CD14-positive monocyte (primary cell): ENCODE measurements around the gene PRDM11. TPM values are rescaled to one million over a fixed set of nuclear protein-coding genes. Genes with fewer than 3 reads are reported as not detected.

Source experiments
- DNase-seq, 3 donors: peaks; one replicate each; pipeline ENCODE4 v3.0.0-alpha.2; 2011 to 2022
- H2AFZ ChIP-seq: 2 replicates; pipeline ENCODE4 v1.6.0; 2012; ENCODE audit warnings: mild to moderate bottlenecking, low read depth, low read length, inconsistent platforms; ENCODE audit not compliant: insufficient read depth, poor library complexity, severe bottlenecking
- H3K27ac ChIP-seq, 2 donors: 1 replicate in 1 of 2; 2 replicates in 1 of 2; pipeline ENCODE4 v1.5.1; 2012 to 2013; ENCODE audit warnings: low read length in 2 of 2, control low read depth in 1 of 2, inconsistent platforms in 1 of 2, low read depth in 1 of 2, mild to moderate bottlenecking in 1 of 2
- H3K27me3 ChIP-seq, 2 donors: one replicate each; pipeline versions ENCODE4 v1.6.0 to v1.6.1; 2011 to 2013; ENCODE audit warnings: low read length in 2 of 2; ENCODE audit not compliant: control insufficient read depth in 2 of 2, insufficient read depth in 2 of 2
- H3K36me3 ChIP-seq, 2 donors: replicated peaks in 1 of 2; 1 replicate in 1 of 2; 2 replicates in 1 of 2; pipeline versions ENCODE4 v1.5.1 to v1.6.1; 2012 to 2013; ENCODE audit warnings: low read length in 2 of 2, control low read depth in 1 of 2, inconsistent platforms in 1 of 2, mild to moderate bottlenecking in 1 of 2; ENCODE audit not compliant: insufficient read depth in 2 of 2, control insufficient read depth in 1 of 2
- H3K4me1 ChIP-seq, 2 donors: 1 replicate in 1 of 2; 2 replicates in 1 of 2; pipeline versions ENCODE4 v1.5.1 to v1.6.1; 2012 to 2013; ENCODE audit warnings: low read length in 2 of 2, control low read depth in 1 of 2, inconsistent platforms in 1 of 2, mild to moderate bottlenecking in 1 of 2, moderate library complexity in 1 of 2; ENCODE audit not compliant: insufficient read depth in 2 of 2, control insufficient read depth in 1 of 2
- H3K4me2 ChIP-seq: replicated peaks from 2 replicates; pipeline ENCODE3; 2012; ENCODE audit warnings: low read length, moderate library complexity, mild to moderate bottlenecking; ENCODE audit not compliant: poor library complexity, severe bottlenecking; ENCODE audit errors: extremely low read depth
- H3K4me3 ChIP-seq, 3 experiments: fragments of 200-600 bp in 1 of 3; sonication (generic) in 1 of 3; replicated peaks in 1 of 3; 1 replicate in 2 of 3; 2 replicates in 1 of 3; pipeline ENCODE4 v1.5.1; 2011 to 2013; ENCODE audit warnings: low read length in 3 of 3, mild to moderate bottlenecking in 3 of 3, control low read depth in 2 of 3, low read depth in 2 of 3, inconsistent platforms in 1 of 3, moderate library complexity in 1 of 3
- H3K79me2 ChIP-seq: 2 replicates; pipeline ENCODE4 v1.6.0; 2012; ENCODE audit warnings: mild to moderate bottlenecking, control low read depth, inconsistent platforms, low read length, moderate library complexity; ENCODE audit not compliant: insufficient read depth
- H3K9ac ChIP-seq: 2 replicates; pipeline ENCODE4 v1.6.0; 2017; ENCODE audit warnings: low read length, mild to moderate bottlenecking; ENCODE audit not compliant: insufficient read depth, poor library complexity, severe bottlenecking
- H3K9me3 ChIP-seq, 2 donors: replicated peaks in 1 of 2; 1 replicate in 1 of 2; 2 replicates in 1 of 2; pipeline versions ENCODE4 v1.5.1 to v1.6.1; 2012 to 2013; ENCODE audit warnings: low read length in 2 of 2, control low read depth in 1 of 2; ENCODE audit not compliant: control insufficient read depth in 1 of 2, insufficient read depth in 1 of 2
- H4K20me1 ChIP-seq: 2 replicates; pipeline ENCODE4 v1.6.0; 2012; ENCODE audit warnings: mild to moderate bottlenecking, low read length, control low read depth, moderate library complexity; ENCODE audit not compliant: insufficient read depth
- H3K27ac Mint-ChIP-seq, 7 donors: one replicate each; pipeline ENCODE4 v1.8.0; 2020; ENCODE audit warnings: mild to moderate bottlenecking in 7 of 7, mixed read lengths in 7 of 7, moderate library complexity in 6 of 7, inconsistent platforms in 2 of 7
- H3K27me3 Mint-ChIP-seq, 3 donors: one replicate each; pipeline ENCODE4 v1.8.0; 2021 to 2022; ENCODE audit warnings: low read depth in 3 of 3, mild to moderate bottlenecking in 3 of 3, mixed read lengths in 3 of 3, moderate library complexity in 3 of 3, inconsistent platforms in 1 of 3
- H3K36me3 Mint-ChIP-seq, 2 donors: one replicate each; pipeline ENCODE4 v1.8.0; 2020; ENCODE audit warnings: mixed read lengths in 2 of 2, inconsistent platforms in 1 of 2, mild to moderate bottlenecking in 1 of 2
- H3K4me1 Mint-ChIP-seq: one replicate; pipeline ENCODE4 v1.8.0; 2020; ENCODE audit warnings: mild to moderate bottlenecking, mixed read lengths
- H3K4me3 Mint-ChIP-seq, 2 donors: one replicate each; pipeline ENCODE4 v1.8.0; 2020; ENCODE audit warnings: mild to moderate bottlenecking in 2 of 2, mixed read lengths in 2 of 2, moderate library complexity in 1 of 2
- H3K9me3 Mint-ChIP-seq, 7 donors: one replicate each; pipeline ENCODE4 v1.8.0; 2020 to 2022; ENCODE audit warnings: mixed read lengths in 7 of 7, mild to moderate bottlenecking in 6 of 7, moderate library complexity in 6 of 7, inconsistent platforms in 2 of 7
- CTCF ChIP-seq: fragments of 200-600 bp; IDR thresholded peaks from one replicate; pipeline ENCODE4 v1.8.0; 2022; ENCODE audit warnings: antibody characterized with exemption, mild to moderate bottlenecking
- WGBS: methylation state at CpG from one replicate; pipeline ENCODE4 v1.1.5; 2013; ENCODE audit warnings: missing lambda C conversion rate; ENCODE audit not compliant: insufficient coverage; 5-methylcytosine and 5-hydroxymethylcytosine counted together
- intact Hi-C, 2 donors: fragments of 100-400 bp; cut with micrococcal nuclease; formaldehyde crosslinking; loops; one replicate each; pipeline versions ENCODE4 v1.15.0 to v1.15.1; 2023
- polyA plus RNA-seq, 3 donors: library from polyadenylated mRNA; depleted of rRNA in 1 of 3; unstranded in 2 of 3; stranded (reverse) in 1 of 3; fragments of 300-500 nt in 2 of 3; fragments of >200 nt in 1 of 3; fragmentation: Illumina TruSeq in 2 of 3; gene quantifications; 1 replicate in 2 of 3; 2 replicates in 1 of 3; pipeline ENCODE4 v1.2.3, GENCODE V29; 2012 to 2021

Gene PRDM11
- polyA plus RNA-seq, 3 donors: 0.48 to 1.8 TPM; not detected in 1

GRCh38 chr11:45100339-45100738 is 46.1 kb upstream of the PRDM11 start:
- Histone ChIP-seq H3K27me3 (peaks cover 0 to 2% of the 10 kb centered on the region in 2 donors), H3K9ac (no peak overlapping the region), H4K20me1 (no peaks in the 10 kb centered on the region), H3K4me2 (no peak overlapping the region), H2AFZ (no peak overlapping the region), H3K36me3 (no peaks in the 10 kb centered on the region), H3K4me3 (no peak overlapping the region), H3K9me3 (no peaks in the 10 kb centered on the region), H3K27ac (no peak overlapping the region), H3K4me1 (peaks cover 11 to 14% of the 10 kb centered on the region in 2 donors), H3K79me2 (no peaks in the 10 kb centered on the region)
- Mint-ChIP-seq H3K27ac (no peak overlapping the region), H3K36me3 (no peaks in the 10 kb centered on the region), H3K4me3 (no peak overlapping the region), H3K27me3 (peaks cover 4 to 15% (median 10%) of the 10 kb centered on the region in 3 donors), H3K9me3 (peaks cover 0 to 3% (median 0%) of the 10 kb centered on the region in 7 donors), H3K4me1 (peaks cover 23% of the 10 kb centered on the region)
- DNase-seq: peak; percentile 74 to 85 (median 76)
- intact Hi-C loops: no loop called here
- 0% methylated on average over 1 of the region's 2 CpGs for WGBS
- TF ChIP-seq CTCF: no peak

GRCh38 chr11:45102361-45102809 is 44.1 kb upstream of the PRDM11 start:
- no peak for TF ChIP-seq CTCF
- peak overlapping the region in 1 of 3 experiments; percentile 54 for H3K4me3 ChIP-seq
- H3K27ac Mint-ChIP-seq: peak overlapping the region in 3 of 7 donors; percentile 10 to 37 (median 35)

More at GRCh38 chr11:45102361-45102809, 44.1 kb upstream of the PRDM11 start:
- intact Hi-C loops: no loop called here
- Histone ChIP-seq H3K4me1 (peaks cover 11 to 14% of the 10 kb centered on the region in 2 donors), H4K20me1 (no peaks in the 10 kb centered on the region), H2AFZ (no peak overlapping the region), H3K79me2 (no peaks in the 10 kb centered on the region), H3K27ac (no peak overlapping the region), H3K27me3 (no peaks in the 10 kb centered on the region), H3K9me3 (no peaks in the 10 kb centered on the region), H3K36me3 (no peaks in the 10 kb centered on the region), H3K4me2 (peak overlapping the region; percentile 54), H3K9ac (no peak overlapping the region)
- H3K36me3 Mint-ChIP-seq: no peaks in the 10 kb centered on the region
- DNase-seq: no peak
- H3K9me3 Mint-ChIP-seq: peaks cover 0 to 3% (median 0%) of the 10 kb centered on the region in 7 donors
- peaks cover 26% of the 10 kb centered on the region for H3K4me1 Mint-ChIP-seq
- peaks cover 3 to 12% (median 11%) of the 10 kb centered on the region in 3 donors for H3K27me3 Mint-ChIP-seq
- 54% methylated on average over 5 of the region's 8 CpGs for WGBS
- H3K4me3 Mint-ChIP-seq: peak overlapping the region in 1 of 2 donors; percentile 60
